Activated CD4-positive, alpha-beta memory T cell treated with anti-CD3 and anti-CD28 coated beads, Interleukin-2, amount 10 ng/mL, durations not matched to agents 7 days and 5 days (primary cell): ENCODE data around the gene ABHD14A. TPM values are rescaled to one million over a fixed set of nuclear protein-coding genes. Genes with fewer than 3 reads are reported as not detected.

Experiments used
- CTCF ChIA-PET: fragments of 350-600 bp; sonication (Branson Sonifier 250); formaldehyde crosslinking; loops from one replicate; lab custom pipeline; 2021; ENCODE audit warnings: antibody characterized with exemption, inconsistent platforms; lab: Charles Lee
- POLR2A ChIA-PET: fragments of 350-600 bp; sonication (Branson Sonifier 250); formaldehyde crosslinking; loops from one replicate; lab custom pipeline; 2021; ENCODE audit warnings: antibody characterized with exemption; lab: Charles Lee
- DNase-seq: peaks from one replicate; pipeline ENCODE4 v3.0.0-alpha.2; 2020
- H3K27ac Mint-ChIP-seq: one replicate; pipeline ENCODE4 v1.8.0; 2021; ENCODE audit warnings: mild to moderate bottlenecking, mixed read lengths
- H3K27me3 Mint-ChIP-seq: one replicate; pipeline ENCODE4 v1.8.0; 2021; ENCODE audit warnings: mixed read lengths
- H3K36me3 Mint-ChIP-seq: one replicate; pipeline ENCODE4 v1.8.0; 2021; ENCODE audit warnings: low read depth, mixed read lengths
- H3K4me1 Mint-ChIP-seq: one replicate; pipeline ENCODE4 v1.8.0; 2021; ENCODE audit warnings: mixed read lengths
- H3K4me3 Mint-ChIP-seq: one replicate; pipeline ENCODE4 v1.8.0; 2021; ENCODE audit warnings: mild to moderate bottlenecking, mixed read lengths
- H3K9me3 Mint-ChIP-seq: one replicate; pipeline ENCODE4 v1.8.0; 2021; ENCODE audit warnings: mixed read lengths
- total RNA-seq, 2 experiments: library from RNA; stranded (reverse); gene quantifications; one replicate each; pipeline ENCODE4 v1.2.3, GENCODE V29; 2021

The ABHD14A gene
- total RNA-seq, 2 experiments from 2014 or later: 10.8 to 13.3 TPM

DNA sequence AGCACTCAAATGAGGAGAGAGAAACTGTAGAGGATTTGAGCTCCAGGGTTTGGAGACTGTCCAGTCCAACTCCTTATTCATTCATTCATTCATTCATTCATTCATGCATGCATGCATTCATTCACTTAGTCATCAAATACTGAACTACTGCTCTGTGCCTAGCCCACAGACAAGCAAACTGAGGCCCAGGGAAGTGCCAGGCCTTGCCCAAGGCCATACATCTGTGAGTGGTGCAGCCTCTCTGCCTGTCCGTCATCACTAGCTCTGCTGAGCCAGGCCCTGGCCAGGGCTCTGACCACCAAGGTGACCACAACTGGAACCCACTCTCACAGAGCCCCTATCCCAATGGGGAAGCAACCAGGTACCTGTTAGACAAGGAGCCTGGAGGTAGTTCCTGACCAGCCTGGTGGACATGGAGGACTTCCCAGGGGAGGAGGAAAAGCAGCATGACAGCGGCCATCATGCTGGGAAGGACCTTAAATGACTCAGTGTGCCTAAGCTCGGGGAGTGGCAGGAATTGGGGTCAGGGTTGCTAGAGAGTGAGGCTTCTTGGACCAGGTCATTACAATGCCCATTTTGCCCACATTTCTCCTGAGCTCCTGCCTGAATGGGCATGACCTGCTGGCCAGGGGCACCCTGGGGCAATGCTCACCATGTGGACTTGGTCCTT lies 48.4 kb downstream of the ABHD14A start:
- no peaks in the 10 kb centered on the region for H3K4me1 Mint-ChIP-seq
- H3K27ac Mint-ChIP-seq: no peak overlapping the region
- no peak for DNase-seq
- no peaks in the 10 kb centered on the region for H3K9me3 Mint-ChIP-seq
- H3K4me3 Mint-ChIP-seq: no peak overlapping the region
- no peaks in the 10 kb centered on the region for H3K36me3 Mint-ChIP-seq
- CTCF ChIA-PET: no interaction called here
- H3K27me3 Mint-ChIP-seq: no peaks in the 10 kb centered on the region
- POLR2A ChIA-PET: no interaction called here

DNA sequence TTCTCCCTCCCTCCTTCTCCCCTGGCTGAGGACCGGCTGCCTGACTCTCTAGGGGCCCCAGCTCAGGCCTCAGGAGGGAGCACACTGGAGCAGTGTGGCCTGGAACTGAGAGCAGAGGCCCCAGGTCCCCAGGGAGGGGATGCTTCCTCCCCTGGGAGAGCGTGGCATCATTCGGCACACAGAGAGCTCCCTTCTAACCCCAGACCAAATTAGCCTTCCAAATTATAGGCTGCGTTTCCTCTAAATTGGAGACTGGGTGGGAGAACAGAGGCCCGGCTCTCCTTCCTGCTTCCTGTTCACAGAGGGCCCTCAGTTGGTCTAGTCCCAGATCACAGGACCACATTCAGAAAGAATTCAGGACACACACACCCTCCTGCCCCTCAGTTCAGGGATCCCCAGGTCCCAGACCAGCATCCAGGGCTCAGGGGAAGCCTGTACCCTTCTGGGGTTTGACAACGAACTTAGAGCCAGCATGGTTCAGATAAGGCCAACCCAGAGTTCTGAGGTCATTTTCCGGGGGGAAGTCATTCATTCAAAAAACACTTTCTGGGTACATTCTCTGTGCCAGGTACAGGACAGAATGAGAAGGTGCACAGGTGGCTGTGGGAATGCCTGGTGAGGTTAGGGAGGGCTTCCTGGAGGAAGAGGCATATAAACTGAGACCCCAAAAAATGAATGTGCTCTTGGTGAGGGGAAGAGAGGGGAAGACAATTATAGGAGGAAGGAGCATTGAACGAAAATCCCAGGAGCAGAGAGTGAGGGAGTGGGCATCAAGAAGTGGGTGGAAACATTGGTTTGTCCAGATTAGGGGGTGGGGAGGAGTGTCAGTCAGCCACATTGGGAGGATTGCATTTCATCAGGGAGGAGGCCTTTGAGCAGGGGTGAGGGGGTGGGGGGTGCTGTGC lies 49.2 kb downstream of the ABHD14A start:
- Mint-ChIP-seq H3K4me1 (no peaks in the 10 kb centered on the region), H3K4me3 (no peak overlapping the region), H3K27ac (no peak overlapping the region), H3K36me3 (no peaks in the 10 kb centered on the region), H3K9me3 (no peaks in the 10 kb centered on the region), H3K27me3 (no peaks in the 10 kb centered on the region)
- POLR2A ChIA-PET: no interaction called here
- DNase-seq: no peak
- CTCF ChIA-PET: no interaction called here

DNA sequence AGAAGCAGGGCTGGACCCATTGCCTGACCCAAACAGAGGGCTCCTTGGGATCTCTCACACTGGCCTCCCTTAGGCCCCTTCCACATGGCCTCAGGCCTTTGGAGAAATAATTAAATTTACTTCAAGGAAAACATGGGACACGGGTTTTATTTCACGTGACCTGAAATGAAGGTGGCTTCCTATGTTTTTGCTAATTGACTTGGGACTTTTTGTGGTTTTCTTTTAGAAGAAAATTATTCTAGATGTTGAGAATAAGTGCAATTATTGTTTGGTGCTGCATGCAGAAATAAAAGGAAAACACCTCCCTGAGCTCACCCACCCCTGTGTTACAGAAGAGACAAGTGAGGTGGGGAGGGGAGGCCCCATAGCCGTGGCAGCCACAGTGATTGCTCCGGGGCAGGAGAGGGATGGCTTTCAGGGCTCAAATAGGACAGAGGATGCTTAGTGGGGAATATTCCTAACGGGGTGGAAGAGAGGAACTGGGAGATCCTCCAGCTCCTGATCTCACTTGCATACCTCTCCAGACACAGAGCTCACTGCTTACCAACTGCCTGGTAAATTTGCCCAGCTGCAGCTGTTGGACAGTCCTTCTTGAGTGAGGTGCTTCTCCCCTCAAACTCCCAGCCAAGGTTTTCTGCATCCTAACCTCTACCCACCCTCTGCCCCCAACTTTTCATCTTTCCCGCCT lies 50.0 kb downstream of the ABHD14A start:
- no peaks in the 10 kb centered on the region for H3K9me3 Mint-ChIP-seq
- no peaks in the 10 kb centered on the region for H3K36me3 Mint-ChIP-seq
- no peak for DNase-seq
- H3K4me1 Mint-ChIP-seq: no peaks in the 10 kb centered on the region
- CTCF ChIA-PET: interaction anchor here (0.6 kb wide), 1 partner anchor 543 kb away, joined by 3 read pairs; no protein-coding TSS in a partner anchor
- H3K27ac Mint-ChIP-seq: no peak overlapping the region
- H3K27me3 Mint-ChIP-seq: no peaks in the 10 kb centered on the region
- H3K4me3 Mint-ChIP-seq: no peak overlapping the region
- POLR2A ChIA-PET: no interaction called here

DNA sequence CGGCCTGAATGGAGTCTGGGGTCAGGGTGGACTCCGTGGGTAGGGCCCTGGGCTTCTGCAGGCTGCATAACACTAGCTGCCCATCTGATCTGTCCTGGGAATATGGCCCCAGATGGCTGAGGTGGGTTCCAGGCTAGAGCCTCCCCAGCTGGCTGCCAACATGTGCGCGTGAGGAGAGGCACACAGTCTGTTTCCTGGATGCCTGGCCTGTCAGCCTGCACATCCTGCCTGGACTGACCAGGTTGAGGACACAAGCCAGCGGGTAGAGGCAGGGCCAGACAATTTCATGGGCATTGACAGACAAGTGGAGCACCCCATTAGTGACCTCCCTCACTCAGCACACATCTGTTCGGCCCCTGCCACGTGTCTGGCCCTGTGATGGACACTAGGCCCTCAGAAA lies 50.6 kb downstream of the ABHD14A start:
- no peak overlapping the region for H3K4me3 Mint-ChIP-seq
- no peaks in the 10 kb centered on the region for H3K4me1 Mint-ChIP-seq
- H3K9me3 Mint-ChIP-seq: no peaks in the 10 kb centered on the region
- no peaks in the 10 kb centered on the region for H3K27me3 Mint-ChIP-seq
- POLR2A ChIA-PET: no interaction called here
- no peak overlapping the region for H3K27ac Mint-ChIP-seq
- no peak for DNase-seq
- CTCF ChIA-PET: interaction anchor here (0.6 kb wide), 1 partner anchor 542 kb away, joined by 3 read pairs; no protein-coding TSS in a partner anchor
- H3K36me3 Mint-ChIP-seq: no peaks in the 10 kb centered on the region

DNA sequence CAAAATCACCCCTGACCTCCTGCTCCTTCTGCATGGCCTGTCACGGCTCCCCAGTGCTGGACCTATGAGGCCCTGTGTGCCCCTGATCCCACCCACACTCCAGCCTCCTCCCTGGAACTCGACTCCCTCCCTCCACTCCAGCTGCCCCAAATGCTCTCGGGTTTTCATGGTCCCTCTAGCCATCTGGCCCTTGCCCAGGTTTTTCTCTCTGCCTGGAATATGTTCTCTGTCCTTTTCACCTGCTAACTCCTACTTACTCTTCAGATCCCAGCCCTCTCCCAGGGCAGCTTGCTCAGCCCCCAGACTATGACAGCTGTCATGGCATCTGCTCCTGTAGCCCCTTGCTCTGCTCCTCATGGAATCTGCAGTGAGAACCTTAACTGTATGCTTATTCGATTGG lies 51.2 kb downstream of the ABHD14A start:
- no peaks in the 10 kb centered on the region for H3K4me1 Mint-ChIP-seq
- ChIA-PET CTCF (no interaction called here), POLR2A (no interaction called here)
- H3K9me3 Mint-ChIP-seq: no peaks in the 10 kb centered on the region
- no peaks in the 10 kb centered on the region for H3K27me3 Mint-ChIP-seq
- no peak overlapping the region for H3K27ac Mint-ChIP-seq
- DNase-seq: no peak
- no peak overlapping the region for H3K4me3 Mint-ChIP-seq
- H3K36me3 Mint-ChIP-seq: no peaks in the 10 kb centered on the region

DNA sequence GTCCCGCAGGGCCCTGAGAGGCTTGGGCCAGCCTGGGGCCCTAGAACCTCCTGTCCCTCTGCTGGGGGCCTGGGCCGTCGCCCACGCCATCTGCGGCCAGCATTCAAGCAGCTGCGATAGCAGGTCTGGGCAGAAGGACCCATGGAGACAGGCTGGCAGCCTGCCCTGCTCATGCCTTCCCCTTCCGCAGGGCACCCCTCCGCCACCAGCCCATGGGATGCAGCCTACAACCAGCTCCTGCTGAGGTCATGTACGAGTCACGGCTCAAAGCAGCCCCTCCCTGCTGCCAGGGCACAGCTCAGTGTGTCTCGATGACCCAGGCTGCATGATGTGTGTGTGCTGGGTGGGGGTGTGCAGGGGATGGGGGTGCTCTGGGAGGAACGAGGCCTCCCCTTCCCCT lies 53.7 kb downstream of the ABHD14A start:
- ChIA-PET CTCF (interaction anchor here (0.6 kb wide), 1 partner anchor 33 kb away, joined by 3 read pairs; the partner anchor contains the start of gene RPL29), POLR2A (no interaction called here)
- Mint-ChIP-seq H3K36me3 (no peaks in the 10 kb centered on the region), H3K27ac (no peak overlapping the region), H3K4me1 (no peaks in the 10 kb centered on the region), H3K4me3 (no peak overlapping the region), H3K27me3 (no peaks in the 10 kb centered on the region), H3K9me3 (no peaks in the 10 kb centered on the region)
- DNase-seq: no peak

DNA sequence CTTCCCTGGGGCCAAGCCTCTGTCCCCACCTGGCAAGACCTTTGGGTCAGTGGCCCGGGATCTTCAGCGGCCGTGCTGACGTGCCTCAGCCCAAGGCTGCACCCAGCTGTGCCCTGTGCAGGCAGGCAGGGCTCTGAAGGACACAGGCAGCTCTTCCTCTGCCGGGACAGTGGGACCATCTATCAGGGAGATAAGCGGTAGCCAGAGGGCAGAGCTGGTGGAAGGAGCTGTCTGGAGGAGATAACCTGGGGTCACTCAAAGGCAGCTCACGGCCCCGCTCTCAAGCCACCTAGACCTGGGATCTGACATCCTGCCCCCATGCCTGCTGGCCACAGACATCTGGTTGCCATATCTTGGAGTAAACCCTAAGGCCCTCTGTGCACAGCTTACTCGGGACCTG lies 54.2 kb downstream of the ABHD14A start:
- DNase-seq: no peak
- H3K4me1 Mint-ChIP-seq: no peaks in the 10 kb centered on the region
- no peak overlapping the region for H3K27ac Mint-ChIP-seq
- H3K4me3 Mint-ChIP-seq: no peak overlapping the region
- no peaks in the 10 kb centered on the region for H3K9me3 Mint-ChIP-seq
- no peaks in the 10 kb centered on the region for H3K36me3 Mint-ChIP-seq
- ChIA-PET POLR2A (no interaction called here), CTCF (no interaction called here)
- no peaks in the 10 kb centered on the region for H3K27me3 Mint-ChIP-seq

DNA sequence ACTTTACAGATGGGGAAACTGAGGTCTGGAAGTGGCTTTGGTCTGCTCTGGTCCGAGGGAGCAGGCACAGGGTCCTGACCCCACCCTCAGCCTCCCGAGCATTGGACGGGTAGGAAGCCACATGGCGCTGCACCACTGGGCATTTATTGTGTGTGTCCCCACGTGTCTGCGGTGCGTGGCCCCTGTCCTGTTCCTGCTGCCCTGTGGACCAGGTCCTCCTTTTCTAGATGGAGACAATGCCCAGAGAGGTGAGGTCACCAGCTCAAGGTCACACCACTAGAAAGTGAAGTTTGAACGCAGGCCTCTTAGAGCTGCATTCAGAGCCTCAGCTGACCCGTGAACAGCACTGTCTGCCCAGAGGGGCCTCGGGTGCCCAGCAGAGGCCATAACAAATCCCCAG lies 54.7 kb downstream of the ABHD14A start:
- Mint-ChIP-seq H3K4me1 (no peaks in the 10 kb centered on the region), H3K9me3 (no peaks in the 10 kb centered on the region), H3K4me3 (no peak overlapping the region), H3K27me3 (no peaks in the 10 kb centered on the region), H3K27ac (no peak overlapping the region), H3K36me3 (no peaks in the 10 kb centered on the region)
- ChIA-PET CTCF (no interaction called here), POLR2A (no interaction called here)
- DNase-seq: no peak

Other genes starting within 250 kb of the ABHD14A start
- gene IQCF6, start 195.8 kb upstream of the ABHD14A start, total RNA-seq: not detected
- not detected for gene IQCF2, start 113.4 kb upstream of the ABHD14A start, total RNA-seq
- gene IQCF5, start 99.5 kb upstream of the ABHD14A start, total RNA-seq: not detected
- not detected for gene IQCF1, start 71.7 kb upstream of the ABHD14A start, total RNA-seq
- 10 to 100 TPM; 16.8 to 17.5 TPM for gene RRP9, start 33.2 kb upstream of the ABHD14A start, total RNA-seq
- 10 to 100 TPM; 13.2 to 13.9 TPM for gene PARP3, start 32.7 kb upstream of the ABHD14A start, total RNA-seq
- not detected for gene GPR62, start 19.7 kb upstream of the ABHD14A start, total RNA-seq
- gene PCBP4, start 7.6 kb upstream of the ABHD14A start, total RNA-seq: 10 to 100 TPM; 31.0 to 34.2 TPM
- 10 to 100 TPM; 57.4 to 58.1 TPM for gene ABHD14B, start 1.0 kb upstream of the ABHD14A start, total RNA-seq
- gene ACY1, start 8.5 kb downstream of the ABHD14A start, total RNA-seq: 10 to 100 TPM; 18.4 to 22.0 TPM
- 1,000 to 10,000 TPM; 1,042 to 1,047 TPM for gene RPL29, start 20.8 kb downstream of the ABHD14A start, total RNA-seq
- 10 to 100 TPM; 40.1 to 40.9 TPM for gene DUSP7, start 81.5 kb downstream of the ABHD14A start, total RNA-seq
- 10 to 100 TPM; 24.8 to 25.6 TPM for gene POC1A, start 179.4 kb downstream of the ABHD14A start, total RNA-seq
- 10 to 100 TPM; 62.1 to 62.6 TPM for gene ALAS1, start 223.1 kb downstream of the ABHD14A start, total RNA-seq